Measurements from ENCODE around the gene HAL.

GRCh38 chr12:95993907-95994306, 2.2 kb downstream of the HAL start:
- no peak for TF ChIP-seq GATA2 (IDR thresholded peaks at IDR 0.05; ENCODE audit: low read depth, low read length)
- no peak for TF ChIP-seq GATA3 (IDR thresholded peaks at IDR 0.05; ENCODE audit: low read depth, low read length)
